ENCODE measurements around the gene ZNF598.
A peak's percentile ranks its signal among the peaks of the same experiment; 100 is the strongest.

ZNF598 gene

GRCh38 chr16:2009791-2010510 is at the start of gene ZNF598:
Gene ZNF598, minus strand, starts transcription at chr16:2009821.
- no peaks in the 10 kb centered on the region for H3K36me3 ChIP-seq (ENCODE audit: control insufficient read depth in 1 of 2, insufficient read depth in 2 of 2, low read length in 2 of 2)
- peaks cover 21 to 49% of the 10 kb centered on the region in 2 donors for H3K4me1 ChIP-seq (ENCODE audit: control insufficient read depth in 1 of 2, insufficient read depth in 2 of 2, low read length in 2 of 2)
- peak within 1 kb of the TSS; percentile 80 to 87 for H3K4me3 ChIP-seq (ENCODE audit: low read depth in 1 of 2, low read length in 2 of 2)
- H3K9me3 ChIP-seq (ENCODE audit: control insufficient read depth in 1 of 2, low read length in 2 of 2): no peaks in the 10 kb centered on the region
- H3K27ac ChIP-seq (ENCODE audit: low read length): peak within 1 kb of the TSS; percentile 85
- H3K27me3 ChIP-seq (ENCODE audit: low read depth, low read length): no peaks in the 10 kb centered on the region

GRCh38 chr16:2058872-2059271 is 49.3 kb upstream of the ZNF598 start:
- Histone ChIP-seq H3K27ac (ENCODE audit: low read length) (no peak overlapping the region), H3K27me3 (ENCODE audit: low read depth, low read length) (no peaks in the 10 kb centered on the region), H3K9me3 (ENCODE audit: control insufficient read depth in 1 of 2, low read length in 2 of 2) (no peaks in the 10 kb centered on the region), H3K36me3 (ENCODE audit: control insufficient read depth in 1 of 2, insufficient read depth in 2 of 2, low read length in 2 of 2) (peaks cover 20 to 75% of the 10 kb centered on the region in 2 donors), H3K4me1 (ENCODE audit: control insufficient read depth in 1 of 2, insufficient read depth in 2 of 2, low read length in 2 of 2) (peaks cover 0 to 5% of the 10 kb centered on the region in 2 donors), H3K4me3 (ENCODE audit: low read depth in 1 of 2, low read length in 2 of 2) (no peak overlapping the region)

GRCh38 chr16:2058420-2058819 is 48.8 kb upstream of the ZNF598 start:
- peaks cover 0 to 5% of the 10 kb centered on the region in 2 donors for H3K4me1 ChIP-seq (ENCODE audit: control insufficient read depth in 1 of 2, insufficient read depth in 2 of 2, low read length in 2 of 2)
- no peak overlapping the region for H3K4me3 ChIP-seq (ENCODE audit: low read depth in 1 of 2, low read length in 2 of 2)
- H3K9me3 ChIP-seq (ENCODE audit: control insufficient read depth in 1 of 2, low read length in 2 of 2): no peaks in the 10 kb centered on the region
- H3K27me3 ChIP-seq (ENCODE audit: low read depth, low read length): no peaks in the 10 kb centered on the region
- peaks cover 20 to 75% of the 10 kb centered on the region in 2 donors for H3K36me3 ChIP-seq (ENCODE audit: control insufficient read depth in 1 of 2, insufficient read depth in 2 of 2, low read length in 2 of 2)
- no peak overlapping the region for H3K27ac ChIP-seq (ENCODE audit: low read length)

- Histone ChIP-seq H3K9me3 (ENCODE audit: control insufficient read depth in 1 of 2, low read length in 2 of 2) (no peaks in the 10 kb centered on the region), H3K4me3 (ENCODE audit: low read depth in 1 of 2, low read length in 2 of 2) (no peak overlapping the region), H3K4me1 (ENCODE audit: control insufficient read depth in 1 of 2, insufficient read depth in 2 of 2, low read length in 2 of 2) (peaks cover 0 to 5% of the 10 kb centered on the region in 2 donors), H3K27ac (ENCODE audit: low read length) (no peak overlapping the region), H3K36me3 (ENCODE audit: control insufficient read depth in 1 of 2, insufficient read depth in 2 of 2, low read length in 2 of 2) (peaks cover 19 to 75% of the 10 kb centered on the region in 2 donors), H3K27me3 (ENCODE audit: low read depth, low read length) (no peaks in the 10 kb centered on the region)
These were observed 47.8 kb upstream of the ZNF598 start for GRCh38 chr16:2057438-2057837.

GRCh38 chr16:2056681-2057407 is 47.2 kb upstream of the ZNF598 start:
- Histone ChIP-seq H3K27ac (ENCODE audit: low read length) (no peak overlapping the region), H3K9me3 (ENCODE audit: control insufficient read depth in 1 of 2, low read length in 2 of 2) (no peaks in the 10 kb centered on the region), H3K4me3 (ENCODE audit: low read depth in 1 of 2, low read length in 2 of 2) (no peak overlapping the region), H3K4me1 (ENCODE audit: control insufficient read depth in 1 of 2, insufficient read depth in 2 of 2, low read length in 2 of 2) (peaks cover 0 to 5% of the 10 kb centered on the region in 2 donors), H3K36me3 (ENCODE audit: control insufficient read depth in 1 of 2, insufficient read depth in 2 of 2, low read length in 2 of 2) (peaks cover 19 to 73% of the 10 kb centered on the region in 2 donors), H3K27me3 (ENCODE audit: low read depth, low read length) (no peaks in the 10 kb centered on the region)

GRCh38 chr16:2056077-2056476 is 46.5 kb upstream of the ZNF598 start:
- Histone ChIP-seq H3K27me3 (ENCODE audit: low read depth, low read length) (no peaks in the 10 kb centered on the region), H3K4me1 (ENCODE audit: control insufficient read depth in 1 of 2, insufficient read depth in 2 of 2, low read length in 2 of 2) (peaks cover 0 to 5% of the 10 kb centered on the region in 2 donors), H3K36me3 (ENCODE audit: control insufficient read depth in 1 of 2, insufficient read depth in 2 of 2, low read length in 2 of 2) (peaks cover 23 to 69% of the 10 kb centered on the region in 2 donors), H3K9me3 (ENCODE audit: control insufficient read depth in 1 of 2, low read length in 2 of 2) (no peaks in the 10 kb centered on the region), H3K27ac (ENCODE audit: low read length) (no peak overlapping the region), H3K4me3 (ENCODE audit: low read depth in 1 of 2, low read length in 2 of 2) (no peak overlapping the region)

GRCh38 chr16:2054543-2055245 is 45.1 kb upstream of the ZNF598 start:
- no peak overlapping the region for H3K4me3 ChIP-seq (ENCODE audit: low read depth in 1 of 2, low read length in 2 of 2)
- H3K9me3 ChIP-seq (ENCODE audit: control insufficient read depth in 1 of 2, low read length in 2 of 2): no peaks in the 10 kb centered on the region
- peaks cover 23 to 59% of the 10 kb centered on the region in 2 donors for H3K36me3 ChIP-seq (ENCODE audit: control insufficient read depth in 1 of 2, insufficient read depth in 2 of 2, low read length in 2 of 2)
- H3K27me3 ChIP-seq (ENCODE audit: low read depth, low read length): no peaks in the 10 kb centered on the region
- no peak overlapping the region for H3K27ac ChIP-seq (ENCODE audit: low read length)
- peaks cover 0 to 5% of the 10 kb centered on the region in 2 donors for H3K4me1 ChIP-seq (ENCODE audit: control insufficient read depth in 1 of 2, insufficient read depth in 2 of 2, low read length in 2 of 2)

GRCh38 chr16:2053897-2054296 is 44.3 kb upstream of the ZNF598 start:
- H3K9me3 ChIP-seq (ENCODE audit: control insufficient read depth in 1 of 2, low read length in 2 of 2): no peaks in the 10 kb centered on the region
- no peaks in the 10 kb centered on the region for H3K27me3 ChIP-seq (ENCODE audit: low read depth, low read length)
- peaks cover 0 to 9% of the 10 kb centered on the region in 2 donors for H3K4me1 ChIP-seq (ENCODE audit: control insufficient read depth in 1 of 2, insufficient read depth in 2 of 2, low read length in 2 of 2)
- H3K36me3 ChIP-seq (ENCODE audit: control insufficient read depth in 1 of 2, insufficient read depth in 2 of 2, low read length in 2 of 2): peaks cover 23 to 57% of the 10 kb centered on the region in 2 donors
- no peak overlapping the region for H3K27ac ChIP-seq (ENCODE audit: low read length)
- H3K4me3 ChIP-seq (ENCODE audit: low read depth in 1 of 2, low read length in 2 of 2): no peak overlapping the region

- Histone ChIP-seq H3K4me1 (ENCODE audit: control insufficient read depth in 1 of 2, insufficient read depth in 2 of 2, low read length in 2 of 2) (peaks cover 5 to 15% of the 10 kb centered on the region in 2 donors), H3K27ac (ENCODE audit: low read length) (no peak overlapping the region), H3K9me3 (ENCODE audit: control insufficient read depth in 1 of 2, low read length in 2 of 2) (no peaks in the 10 kb centered on the region), H3K36me3 (ENCODE audit: control insufficient read depth in 1 of 2, insufficient read depth in 2 of 2, low read length in 2 of 2) (peaks cover 23 to 51% of the 10 kb centered on the region in 2 donors), H3K27me3 (ENCODE audit: low read depth, low read length) (no peaks in the 10 kb centered on the region), H3K4me3 (ENCODE audit: low read depth in 1 of 2, low read length in 2 of 2) (no peak overlapping the region)
These were observed 43.6 kb upstream of the ZNF598 start for GRCh38 chr16:2053211-2053610.

- H3K4me1 ChIP-seq (ENCODE audit: control insufficient read depth in 1 of 2, insufficient read depth in 2 of 2, low read length in 2 of 2): peaks cover 7 to 35% of the 10 kb centered on the region in 2 donors
- peak overlapping the region; percentile 21 for H3K27ac ChIP-seq (ENCODE audit: low read length)
These were observed 38.5 kb upstream of the ZNF598 start for GRCh38 chr16:2048116-2048543.

More at GRCh38 chr16:2048116-2048543, 38.5 kb upstream of the ZNF598 start:
- H3K27me3 ChIP-seq (ENCODE audit: low read depth, low read length): no peaks in the 10 kb centered on the region
- no peaks in the 10 kb centered on the region for H3K9me3 ChIP-seq (ENCODE audit: control insufficient read depth in 1 of 2, low read length in 2 of 2)
- peaks cover 3 to 14% of the 10 kb centered on the region in 2 donors for H3K36me3 ChIP-seq (ENCODE audit: control insufficient read depth in 1 of 2, insufficient read depth in 2 of 2, low read length in 2 of 2)
- peak overlapping the region; percentile 90 to 98 for H3K4me3 ChIP-seq (ENCODE audit: low read depth in 1 of 2, low read length in 2 of 2)
